ENCODE results near the gene ZNF407.

ZNF407 gene

GRCh38 chr18:75060185-75060584, 462.5 kb downstream of the ZNF407 start:
- no peak for DNase-seq

- DNase-seq, result no peak
Measured at GRCh38 chr18:75062297-75062886, 464.7 kb downstream of the ZNF407 start.

- no peak for DNase-seq
Measured at GRCh38 chr18:75063196-75063595, 465.5 kb downstream of the ZNF407 start.

GRCh38 chr18:75063615-75064512, 466.2 kb downstream of the ZNF407 start:
- DNase-seq, result no peak

GRCh38 chr18:75064513-75064905, 466.8 kb downstream of the ZNF407 start:
- DNase-seq, result no peak

- no peak for DNase-seq
Measured at GRCh38 chr18:75065251-75066000, 467.8 kb downstream of the ZNF407 start.

GRCh38 chr18:75066021-75066880, 468.6 kb downstream of the ZNF407 start:
- DNase-seq, result no peak

- no peak for DNase-seq
Measured at GRCh38 chr18:75066936-75067335, 469.3 kb downstream of the ZNF407 start.

GRCh38 chr18:75067996-75068645, 470.5 kb downstream of the ZNF407 start:
- DNase-seq, result no peak

- no peak for DNase-seq
Measured at GRCh38 chr18:75068682-75069435, 471.2 kb downstream of the ZNF407 start.

GRCh38 chr18:75070235-75070624, 472.6 kb downstream of the ZNF407 start:
- DNase-seq, result no peak

- peak; percentile 25 for DNase-seq
Measured at GRCh38 chr18:75070625-75071483, 473.2 kb downstream of the ZNF407 start.

- DNase-seq, result no peak
Measured at GRCh38 chr18:75071484-75071785, 473.8 kb downstream of the ZNF407 start.

- DNase-seq, result no peak
Measured at GRCh38 chr18:75071866-75072671, 474.4 kb downstream of the ZNF407 start.

GRCh38 chr18:75072672-75073371, 475.2 kb downstream of the ZNF407 start:
- no peak for DNase-seq

GRCh38 chr18:75073654-75074053, 476.0 kb downstream of the ZNF407 start:
- DNase-seq, result no peak

GRCh38 chr18:75074196-75075015, 476.7 kb downstream of the ZNF407 start:
- DNase-seq, result no peak

GRCh38 chr18:75075016-75075305, 477.3 kb downstream of the ZNF407 start:
- no peak for DNase-seq
